IMR-90 (cell line): Measurements from ENCODE around the gene KCNMA1. TPM values are rescaled to one million over a fixed set of nuclear protein-coding genes. Genes with fewer than 3 reads are reported as not detected.
A peak's percentile ranks its signal among the peaks of the same experiment; 100 is the strongest.

Experiments used
- ATAC-seq: fragments of 200-7000 bp; cut with Tn5 transposase; 2 replicates; pipeline ENCODE4 v1.9.1; 2020; ENCODE audit warnings: low read depth, mild to moderate bottlenecking, moderate library complexity
- BruUV-seq: library from RNA; stranded (reverse); fragments of 400-500 nt; replicated peaks from 2 replicates; lab custom pipeline; 2021; lab: Mats Ljungman, UMichigan
- CTCF ChIA-PET: fragments of 300-600 bp; formaldehyde crosslinking; extraction: SDS; loops from one replicate; lab custom pipeline; 2021; ENCODE audit warnings: antibody characterized with exemption; lab: Yijun Ruan, JAX
- POLR2A ChIA-PET: fragments of 300-600 bp; sonication (Branson Sonifier 250); formaldehyde crosslinking; loops from one replicate; lab custom pipeline; 2022; ENCODE audit warnings: antibody characterized with exemption; ENCODE audit not compliant: unreplicated experiment; lab: Charles Lee
- DNase-seq: peaks from one replicate; pipeline ENCODE4 v3.0.0; 2013
- H2AFZ ChIP-seq: replicated peaks from 2 replicates; pipeline ENCODE3; 2013; ENCODE audit warnings: low read length, mild to moderate bottlenecking; ENCODE audit not compliant: poor library complexity
- H2AK5ac ChIP-seq: 2 replicates; pipeline ENCODE4 v1.6.1; 2013; ENCODE audit warnings: low read depth, low read length, inconsistent platforms
- H2AK9ac ChIP-seq: replicated peaks from 2 replicates; pipeline ENCODE3; 2013; ENCODE audit warnings: mild to moderate bottlenecking, low read depth, low read length, moderate library complexity; ENCODE audit not compliant: poor library complexity
- H2BK120ac ChIP-seq: 2 replicates; pipeline ENCODE4 v1.6.1; 2013; ENCODE audit warnings: low read depth, low read length, inconsistent platforms
- H2BK15ac ChIP-seq: 3 replicates; pipeline ENCODE4 v1.6.1; 2013; ENCODE audit warnings: low read depth, low read length, inconsistent platforms
- H2BK20ac ChIP-seq: 2 replicates; pipeline ENCODE4 v1.6.1; 2013; ENCODE audit warnings: low read depth, mild to moderate bottlenecking, inconsistent platforms, low read length, moderate library complexity
- H2BK5ac ChIP-seq: 2 replicates; pipeline ENCODE4 v1.6.1; 2013; ENCODE audit warnings: mild to moderate bottlenecking, low read depth, low read length, inconsistent platforms; ENCODE audit not compliant: poor library complexity, severe bottlenecking
- H3K14ac ChIP-seq: replicated peaks from 2 replicates; pipeline ENCODE4 v1.6.1; 2013; ENCODE audit warnings: low read depth, low read length, inconsistent platforms
- H3K18ac ChIP-seq: 2 replicates; pipeline ENCODE4 v1.6.1; 2013; ENCODE audit warnings: low read depth, low read length, control low read depth
- H3K23ac ChIP-seq: 2 replicates; pipeline ENCODE4 v1.6.1; 2013; ENCODE audit warnings: low read depth, low read length, inconsistent platforms
- H3K27ac ChIP-seq: 2 replicates; pipeline ENCODE4 v1.5.1; 2013; ENCODE audit warnings: mild to moderate bottlenecking, control low read depth, low read length; ENCODE audit not compliant: insufficient read depth
- H3K27me3 ChIP-seq: 2 replicates; pipeline ENCODE4 v1.6.1; 2013; ENCODE audit warnings: low read length; ENCODE audit not compliant: control insufficient read depth, insufficient read depth
- H3K36me3 ChIP-seq: 2 replicates; pipeline ENCODE4 v1.6.1; 2013; ENCODE audit warnings: low read length, mixed read lengths; ENCODE audit not compliant: control insufficient read depth, insufficient read depth
- H3K4ac ChIP-seq: 2 replicates; pipeline ENCODE4 v1.6.1; 2013; ENCODE audit warnings: low read depth, low read length, inconsistent platforms
- H3K4me1 ChIP-seq: 2 replicates; pipeline ENCODE4 v1.6.1; 2013; ENCODE audit warnings: low read length, mixed read lengths; ENCODE audit not compliant: control insufficient read depth, insufficient read depth
- H3K4me2 ChIP-seq: 2 replicates; pipeline ENCODE4 v1.6.1; 2013; ENCODE audit warnings: low read depth, mild to moderate bottlenecking, control low read depth, low read length, moderate library complexity
- H3K4me3 ChIP-seq: 2 replicates; pipeline ENCODE4 v1.5.1; 2013; ENCODE audit warnings: low read depth, mild to moderate bottlenecking, control low read depth, low read length, moderate library complexity; ENCODE audit not compliant: insufficient read depth
- H3K56ac ChIP-seq: 2 replicates; pipeline ENCODE4 v1.6.1; 2013; ENCODE audit warnings: low read length, inconsistent platforms; ENCODE audit not compliant: insufficient read depth; ENCODE audit errors: extremely low read depth
- H3K79me1 ChIP-seq, 2 experiments: 2 replicates each; pipeline ENCODE4 v1.6.1; 2013; ENCODE audit warnings: low read length in 2 of 2, inconsistent platforms in 1 of 2, low read depth in 1 of 2
- H3K9ac ChIP-seq: 2 replicates; pipeline ENCODE4 v1.6.1; 2013; ENCODE audit warnings: low read depth, low read length, control low read depth
- H3K9me1 ChIP-seq: 2 replicates; pipeline ENCODE4 v1.6.1; 2013; ENCODE audit warnings: low read length, inconsistent platforms; ENCODE audit not compliant: insufficient read depth
- H3K9me3 ChIP-seq: 2 replicates; pipeline ENCODE4 v1.6.1; 2013; ENCODE audit warnings: low read length; ENCODE audit not compliant: control insufficient read depth, insufficient read depth
- H4K20me1 ChIP-seq: 2 replicates; pipeline ENCODE4 v1.6.1; 2013; ENCODE audit warnings: low read length, inconsistent platforms; ENCODE audit not compliant: insufficient read depth
- H4K5ac ChIP-seq: 2 replicates; pipeline ENCODE4 v1.6.1; 2013; ENCODE audit warnings: mild to moderate bottlenecking, low read depth, low read length, control low read depth
- H4K8ac ChIP-seq, 2 experiments: 2 replicates each; pipeline ENCODE4 v1.6.1; 2013; ENCODE audit warnings: low read depth in 2 of 2, low read length in 2 of 2, control low read depth in 1 of 2, inconsistent platforms in 1 of 2
- H4K91ac ChIP-seq: 2 replicates; pipeline ENCODE4 v1.6.1; 2013; ENCODE audit warnings: low read depth, low read length, inconsistent platforms; ENCODE audit not compliant: insufficient read depth
- BHLHE40 ChIP-seq: fragments of 150-350 bp; IDR thresholded peaks from 2 replicates; pipeline ENCODE4 v1.6.1; 2016; ENCODE audit warnings: mild to moderate bottlenecking, low read depth, low read length
- CHD1 ChIP-seq: IDR thresholded peaks from 2 replicates; pipeline ENCODE4 v1.6.1; 2012; ENCODE audit warnings: low read depth, low read length, improper control_type of control experiment
- FOS ChIP-seq: fragments of 150-350 bp; IDR thresholded peaks from 2 replicates; pipeline ENCODE4 v1.6.1; 2016; ENCODE audit warnings: low read depth, low read length
- MAZ ChIP-seq: IDR thresholded peaks from 2 replicates; pipeline ENCODE4 v1.6.1; 2012; ENCODE audit warnings: low read depth, mild to moderate bottlenecking, low read length, improper control_type of control experiment, moderate library complexity, borderline replicate concordance
- POLR2A ChIP-seq: IDR thresholded peaks from 2 replicates; pipeline ENCODE4 v1.6.1; 2012; ENCODE audit warnings: mild to moderate bottlenecking, low read depth, low read length
- RAD21 ChIP-seq: IDR thresholded peaks from 2 replicates; pipeline ENCODE4 v1.6.1; 2012; ENCODE audit warnings: low read length, improper control_type of control experiment
- RFX5 ChIP-seq: IDR thresholded peaks from 2 replicates; pipeline ENCODE4 v1.8.0; 2012; ENCODE audit warnings: low read depth, mild to moderate bottlenecking, low read length, moderate library complexity
- SMC3 ChIP-seq: fragments of 150-350 bp; IDR thresholded peaks from 2 replicates; pipeline ENCODE4 v1.6.1; 2016; ENCODE audit warnings: low read depth, mild to moderate bottlenecking, antibody characterized with exemption, low read length, moderate library complexity
- WGBS, 2 experiments: methylation state at CpG; one replicate each; pipeline versions ENCODE4 v1.1.5 to v1.1.7; 2013; ENCODE audit warnings: missing lambda C conversion rate in 2 of 2; ENCODE audit not compliant: insufficient read length in 1 of 2; ENCODE audit errors: extremely low coverage in 2 of 2; 5-methylcytosine and 5-hydroxymethylcytosine counted together
- dilution Hi-C: fragments of 300-500 bp; cut with HindIII; formaldehyde crosslinking; loops from one replicate; pipeline ENCODE4 v1.14.3; 2018; ENCODE audit warnings: low sequenced_read_pairs; ENCODE audit not compliant: unreplicated experiment
- in situ Hi-C: fragments of 300-500 bp; cut with MboI; formaldehyde crosslinking; loops from 3 replicates; pipeline ENCODE4 v1.14.3; 2019; ENCODE audit warnings: low sequenced_read_pairs, inconsistent platforms, mixed read lengths
- intact Hi-C: fragments of 100-400 bp; cut with micrococcal nuclease; formaldehyde crosslinking; loops from 2 replicates; pipeline ENCODE4 v1.10.0; 2022
- polyA plus RNA-seq, 3 experiments: library from polyadenylated mRNA; depleted of rRNA; stranded (reverse); fragments of >200 nt; gene quantifications; 2 replicates each; pipeline ENCODE4 v1.2.3, GENCODE V29; 2012; ENCODE audit warnings: low replicate concordance in 1 of 3
- total RNA-seq: library from RNA; depleted of rRNA; stranded (reverse); fragments of >200 nt; gene quantifications from 2 replicates; pipeline ENCODE4 v1.2.3, GENCODE V29; 2012

Gene KCNMA1
- total and polyA plus RNA-seq, 2 of the 4 experiments (the other 2 are of a cell fraction), result 25.6 to 29.6 TPM

DNA sequence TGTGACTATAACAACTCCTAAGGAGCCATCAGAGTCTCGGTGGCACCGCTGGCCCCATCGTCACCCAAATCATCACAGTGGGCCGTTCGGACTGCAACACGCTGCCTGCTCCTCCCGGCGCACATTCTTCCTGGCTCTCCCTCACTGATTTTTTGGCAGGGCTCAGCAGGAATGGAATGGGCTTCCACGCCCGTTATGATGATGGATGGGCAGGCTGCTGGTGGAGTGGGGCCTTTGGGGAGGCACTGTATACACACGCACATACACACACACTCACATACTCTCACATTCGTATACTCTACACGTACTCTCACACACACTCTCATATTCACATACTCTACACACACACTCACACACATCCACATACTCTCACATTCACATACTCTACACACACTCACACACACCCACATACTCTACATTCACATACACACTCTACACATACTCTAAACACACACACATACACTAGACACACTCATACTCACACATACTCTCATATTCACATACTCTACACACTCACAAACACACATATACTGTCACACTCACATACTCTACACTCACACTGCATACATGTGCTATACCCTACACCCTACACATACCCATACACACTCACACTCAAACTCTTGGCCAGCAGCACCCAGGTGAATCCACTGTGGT is 99.8 kb downstream of the KCNMA1 start:
- 34% methylated on average over 3 of the region's 13 CpGs; no CpG with 5 or more reads in 1 of the 2 experiments for WGBS, 2 experiments
- TF ChIP-seq FOS (no peak), BHLHE40 (no peak), CHD1 (no peak), RFX5 (no peak), MAZ (no peak), RAD21 (no peak), SMC3 (no peak), POLR2A (no peak)

More for the DNA sequence above, 99.8 kb downstream of the KCNMA1 start:
- Histone ChIP-seq H2BK15ac (peak overlapping the region; percentile 53; the same call in 1 of the 3 replicates), H3K23ac (peak overlapping the region; percentile 18; the same call in 1 of the 2 replicates), H3K4me3 (no peak overlapping the region), H2BK5ac (peak overlapping the region; percentile 50), H4K5ac (no peak overlapping the region), H3K4me2 (no peak overlapping the region), H3K27ac (no peak overlapping the region), H4K91ac (no peak overlapping the region), H3K9me3 (no peaks in the 10 kb centered on the region), H3K4ac (no peak overlapping the region; the same call in 1 of the 2 replicates), H3K18ac (no peak overlapping the region; the same call in 1 of the 2 replicates), H3K14ac (peak overlapping the region; percentile 44; the same call in 1 of the 2 replicates), H2AK9ac (no peak overlapping the region), H3K27me3 (no peaks in the 10 kb centered on the region), H3K36me3 (no peaks in the 10 kb centered on the region), H3K4me1 (peaks cover 16% of the 10 kb centered on the region), H2BK20ac (no peak overlapping the region), H4K8ac (no peak overlapping the region; a peak in 1 of 4 replicates), H3K79me1 (peaks cover 0 to 20% of the 10 kb centered on the region in 2 experiments; a peak in 1 of 4 replicates), H3K56ac (no peak overlapping the region), H2AK5ac (peak overlapping the region; percentile 82; the same call in 1 of the 2 replicates), H3K9ac (no peak overlapping the region), H3K9me1 (peaks cover 12% of the 10 kb centered on the region), H4K20me1 (no peaks in the 10 kb centered on the region), H2AFZ (peak overlapping the region; percentile 18), H2BK120ac (0 out of 2 replicates have a peak overlapping the region, but pooled peaks have one; percentile 7)
- intact Hi-C loops (loop anchor here (10.0 kb wide), 2 partner anchors 47 to 177 kb away; no protein-coding TSS in a partner anchor), in situ Hi-C loops (no loop called here), dilution Hi-C loops (no loop called here)
- DNase-seq (peak; percentile 42), ATAC-seq (peak; percentile 52)
- no TSS peak for BruUV-seq
- CTCF ChIA-PET, result interaction anchor here (0.7 kb wide), 1 partner anchor 36 kb away, joined by 4 read pairs; no protein-coding TSS in a partner anchor
- POLR2A ChIA-PET, result no interaction called here
